CD14-positive monocyte (primary cell): ENCODE data around the gene KRTAP10-4. TPM values are rescaled to one million over a fixed set of nuclear protein-coding genes. Genes with fewer than 3 reads are reported as not detected.

ENCODE experiments used
- DNase-seq, 3 donors: peaks; one replicate each; pipeline ENCODE4 v3.0.0-alpha.2; 2011 to 2022
- H2AFZ ChIP-seq: 2 replicates; pipeline ENCODE4 v1.6.0; 2012; ENCODE audit warnings: mild to moderate bottlenecking, low read depth, low read length, inconsistent platforms; ENCODE audit not compliant: insufficient read depth, poor library complexity, severe bottlenecking
- H3K27ac ChIP-seq, 2 donors: 1 replicate in 1 of 2; 2 replicates in 1 of 2; pipeline ENCODE4 v1.5.1; 2012 to 2013; ENCODE audit warnings: low read length in 2 of 2, control low read depth in 1 of 2, inconsistent platforms in 1 of 2, low read depth in 1 of 2, mild to moderate bottlenecking in 1 of 2
- H3K27me3 ChIP-seq, 2 donors: one replicate each; pipeline versions ENCODE4 v1.6.0 to v1.6.1; 2011 to 2013; ENCODE audit warnings: low read length in 2 of 2; ENCODE audit not compliant: control insufficient read depth in 2 of 2, insufficient read depth in 2 of 2
- H3K36me3 ChIP-seq, 2 donors: replicated peaks in 1 of 2; 1 replicate in 1 of 2; 2 replicates in 1 of 2; pipeline versions ENCODE4 v1.5.1 to v1.6.1; 2012 to 2013; ENCODE audit warnings: low read length in 2 of 2, control low read depth in 1 of 2, inconsistent platforms in 1 of 2, mild to moderate bottlenecking in 1 of 2; ENCODE audit not compliant: insufficient read depth in 2 of 2, control insufficient read depth in 1 of 2
- H3K4me1 ChIP-seq, 2 donors: 1 replicate in 1 of 2; 2 replicates in 1 of 2; pipeline versions ENCODE4 v1.5.1 to v1.6.1; 2012 to 2013; ENCODE audit warnings: low read length in 2 of 2, control low read depth in 1 of 2, inconsistent platforms in 1 of 2, mild to moderate bottlenecking in 1 of 2, moderate library complexity in 1 of 2; ENCODE audit not compliant: insufficient read depth in 2 of 2, control insufficient read depth in 1 of 2
- H3K4me2 ChIP-seq: replicated peaks from 2 replicates; pipeline ENCODE3; 2012; ENCODE audit warnings: low read length, moderate library complexity, mild to moderate bottlenecking; ENCODE audit not compliant: poor library complexity, severe bottlenecking; ENCODE audit errors: extremely low read depth
- H3K4me3 ChIP-seq, 3 experiments: fragments of 200-600 bp in 1 of 3; sonication (generic) in 1 of 3; replicated peaks in 1 of 3; 1 replicate in 2 of 3; 2 replicates in 1 of 3; pipeline ENCODE4 v1.5.1; 2011 to 2013; ENCODE audit warnings: low read length in 3 of 3, mild to moderate bottlenecking in 3 of 3, control low read depth in 2 of 3, low read depth in 2 of 3, inconsistent platforms in 1 of 3, moderate library complexity in 1 of 3
- H3K79me2 ChIP-seq: 2 replicates; pipeline ENCODE4 v1.6.0; 2012; ENCODE audit warnings: mild to moderate bottlenecking, control low read depth, inconsistent platforms, low read length, moderate library complexity; ENCODE audit not compliant: insufficient read depth
- H3K9ac ChIP-seq: 2 replicates; pipeline ENCODE4 v1.6.0; 2017; ENCODE audit warnings: low read length, mild to moderate bottlenecking; ENCODE audit not compliant: insufficient read depth, poor library complexity, severe bottlenecking
- H3K9me3 ChIP-seq, 2 donors: replicated peaks in 1 of 2; 1 replicate in 1 of 2; 2 replicates in 1 of 2; pipeline versions ENCODE4 v1.5.1 to v1.6.1; 2012 to 2013; ENCODE audit warnings: low read length in 2 of 2, control low read depth in 1 of 2; ENCODE audit not compliant: control insufficient read depth in 1 of 2, insufficient read depth in 1 of 2
- H4K20me1 ChIP-seq: 2 replicates; pipeline ENCODE4 v1.6.0; 2012; ENCODE audit warnings: mild to moderate bottlenecking, low read length, control low read depth, moderate library complexity; ENCODE audit not compliant: insufficient read depth
- H3K27ac Mint-ChIP-seq, 7 donors: one replicate each; pipeline ENCODE4 v1.8.0; 2020; ENCODE audit warnings: mild to moderate bottlenecking in 7 of 7, mixed read lengths in 7 of 7, moderate library complexity in 6 of 7, inconsistent platforms in 2 of 7
- H3K27me3 Mint-ChIP-seq, 3 donors: one replicate each; pipeline ENCODE4 v1.8.0; 2021 to 2022; ENCODE audit warnings: low read depth in 3 of 3, mild to moderate bottlenecking in 3 of 3, mixed read lengths in 3 of 3, moderate library complexity in 3 of 3, inconsistent platforms in 1 of 3
- H3K36me3 Mint-ChIP-seq, 2 donors: one replicate each; pipeline ENCODE4 v1.8.0; 2020; ENCODE audit warnings: mixed read lengths in 2 of 2, inconsistent platforms in 1 of 2, mild to moderate bottlenecking in 1 of 2
- H3K4me1 Mint-ChIP-seq: one replicate; pipeline ENCODE4 v1.8.0; 2020; ENCODE audit warnings: mild to moderate bottlenecking, mixed read lengths
- H3K4me3 Mint-ChIP-seq, 2 donors: one replicate each; pipeline ENCODE4 v1.8.0; 2020; ENCODE audit warnings: mild to moderate bottlenecking in 2 of 2, mixed read lengths in 2 of 2, moderate library complexity in 1 of 2
- H3K9me3 Mint-ChIP-seq, 7 donors: one replicate each; pipeline ENCODE4 v1.8.0; 2020 to 2022; ENCODE audit warnings: mixed read lengths in 7 of 7, mild to moderate bottlenecking in 6 of 7, moderate library complexity in 6 of 7, inconsistent platforms in 2 of 7
- WGBS: methylation state at CpG from one replicate; pipeline ENCODE4 v1.1.5; 2013; ENCODE audit warnings: missing lambda C conversion rate; ENCODE audit not compliant: insufficient coverage; 5-methylcytosine and 5-hydroxymethylcytosine counted together
- intact Hi-C, 2 donors: fragments of 100-400 bp; cut with micrococcal nuclease; formaldehyde crosslinking; loops; one replicate each; pipeline versions ENCODE4 v1.15.0 to v1.15.1; 2023
- polyA plus RNA-seq, 3 donors: library from polyadenylated mRNA; depleted of rRNA in 1 of 3; unstranded in 2 of 3; stranded (reverse) in 1 of 3; fragments of 300-500 nt in 2 of 3; fragments of >200 nt in 1 of 3; fragmentation: Illumina TruSeq in 2 of 3; gene quantifications; 1 replicate in 2 of 3; 2 replicates in 1 of 3; pipeline ENCODE4 v1.2.3, GENCODE V29; 2012 to 2021
- TF ChIP-seq, protein P1 (sequence below): fragments of 200-600 bp; IDR thresholded peaks from one replicate; pipeline ENCODE4 v1.8.0; 2022; ENCODE audit warnings: antibody characterized with exemption, mild to moderate bottlenecking

KRTAP10-4 gene
- polyA plus RNA-seq, 3 donors: not detected

GRCh38 chr21:44572959-44573583 is 458 bp upstream of the KRTAP10-4 start:
- no peaks in the 10 kb centered on the region for H3K27me3 ChIP-seq
- no peak overlapping the region for H3K4me3 Mint-ChIP-seq
- H3K36me3 ChIP-seq: no peaks in the 10 kb centered on the region
- H3K9me3 ChIP-seq: peaks cover 5 to 31% of the 10 kb centered on the region in 2 donors
- H2AFZ ChIP-seq: no peak overlapping the region
- H3K27ac Mint-ChIP-seq: peak overlapping the region in 1 of 7 donors; percentile 66
- no peaks in the 10 kb centered on the region for H3K4me1 Mint-ChIP-seq
- no peaks in the 10 kb centered on the region for H3K79me2 ChIP-seq
- H3K36me3 Mint-ChIP-seq: no peaks in the 10 kb centered on the region
- no peak for DNase-seq
- no peak overlapping the region for H3K4me2 ChIP-seq
- H3K9ac ChIP-seq: no peak overlapping the region
- H4K20me1 ChIP-seq: no peaks in the 10 kb centered on the region
- 88% methylated on average over 15 of the region's 15 CpGs for WGBS
- intact Hi-C loops: no loop called here
- H3K27ac ChIP-seq: no peak overlapping the region
- H3K27me3 Mint-ChIP-seq: peaks cover 6 to 19% (median 11%) of the 10 kb centered on the region in 3 donors
- H3K4me1 ChIP-seq: no peaks in the 10 kb centered on the region
- TF ChIP-seq, protein P1, sequence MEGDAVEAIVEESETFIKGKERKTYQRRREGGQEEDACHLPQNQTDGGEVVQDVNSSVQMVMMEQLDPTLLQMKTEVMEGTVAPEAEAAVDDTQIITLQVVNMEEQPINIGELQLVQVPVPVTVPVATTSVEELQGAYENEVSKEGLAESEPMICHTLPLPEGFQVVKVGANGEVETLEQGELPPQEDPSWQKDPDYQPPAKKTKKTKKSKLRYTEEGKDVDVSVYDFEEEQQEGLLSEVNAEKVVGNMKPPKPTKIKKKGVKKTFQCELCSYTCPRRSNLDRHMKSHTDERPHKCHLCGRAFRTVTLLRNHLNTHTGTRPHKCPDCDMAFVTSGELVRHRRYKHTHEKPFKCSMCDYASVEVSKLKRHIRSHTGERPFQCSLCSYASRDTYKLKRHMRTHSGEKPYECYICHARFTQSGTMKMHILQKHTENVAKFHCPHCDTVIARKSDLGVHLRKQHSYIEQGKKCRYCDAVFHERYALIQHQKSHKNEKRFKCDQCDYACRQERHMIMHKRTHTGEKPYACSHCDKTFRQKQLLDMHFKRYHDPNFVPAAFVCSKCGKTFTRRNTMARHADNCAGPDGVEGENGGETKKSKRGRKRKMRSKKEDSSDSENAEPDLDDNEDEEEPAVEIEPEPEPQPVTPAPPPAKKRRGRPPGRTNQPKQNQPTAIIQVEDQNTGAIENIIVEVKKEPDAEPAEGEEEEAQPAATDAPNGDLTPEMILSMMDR: no peak
- H3K4me3 ChIP-seq: no peak overlapping the region
- peaks cover 14 to 44% (median 31%) of the 10 kb centered on the region in 7 donors for H3K9me3 Mint-ChIP-seq

GRCh38 chr21:44574457-44575306 is 1.2 kb downstream of the KRTAP10-4 start:
- TF ChIP-seq, protein P1: no peak
- Histone ChIP-seq H3K9me3 (peaks cover 5 to 43% of the 10 kb centered on the region in 2 donors), H3K79me2 (no peaks in the 10 kb centered on the region), H3K27ac (no peak overlapping the region), H2AFZ (no peak overlapping the region), H3K27me3 (no peaks in the 10 kb centered on the region), H3K4me3 (no peak overlapping the region), H3K36me3 (no peaks in the 10 kb centered on the region), H4K20me1 (no peaks in the 10 kb centered on the region), H3K4me2 (no peak overlapping the region), H3K4me1 (no peaks in the 10 kb centered on the region), H3K9ac (no peak overlapping the region)
- Mint-ChIP-seq H3K27ac (peak overlapping the region in 1 of 7 donors; percentile 44), H3K4me3 (no peak overlapping the region), H3K9me3 (peaks cover 16 to 49% (median 39%) of the 10 kb centered on the region in 7 donors), H3K4me1 (no peaks in the 10 kb centered on the region), H3K27me3 (peaks cover 6 to 21% (median 14%) of the 10 kb centered on the region in 3 donors), H3K36me3 (no peaks in the 10 kb centered on the region)
- WGBS: 36% methylated on average over 18 of the region's 21 CpGs
- DNase-seq: no peak
- intact Hi-C loops: no loop called here
